ENCODE results near the gene OTOG.

- no peak for TF ChIP-seq EZH2 (IDR thresholded peaks at IDR 0.05; ENCODE audit: insufficient read depth, poor library complexity, severe bottlenecking)
- no peak for TF ChIP-seq EZH2phosphoT487 (IDR thresholded peaks at IDR 0.05; ENCODE audit: insufficient read depth, low read depth)
These were observed 31.2 kb downstream of the OTOG start for GRCh38 chr11:17578296-17578695.

Data from GM23248 (cell line).